ENCODE data around the gene SLX4IP. TPM values are rescaled to one million over a fixed set of nuclear protein-coding genes. Genes with fewer than 3 reads are reported as not detected.
A peak's percentile ranks its signal among the peaks of the same experiment; 100 is the strongest.

The SLX4IP gene
- total RNA-seq, 1 donor from 2014 or later = 3.1 TPM

DNA sequence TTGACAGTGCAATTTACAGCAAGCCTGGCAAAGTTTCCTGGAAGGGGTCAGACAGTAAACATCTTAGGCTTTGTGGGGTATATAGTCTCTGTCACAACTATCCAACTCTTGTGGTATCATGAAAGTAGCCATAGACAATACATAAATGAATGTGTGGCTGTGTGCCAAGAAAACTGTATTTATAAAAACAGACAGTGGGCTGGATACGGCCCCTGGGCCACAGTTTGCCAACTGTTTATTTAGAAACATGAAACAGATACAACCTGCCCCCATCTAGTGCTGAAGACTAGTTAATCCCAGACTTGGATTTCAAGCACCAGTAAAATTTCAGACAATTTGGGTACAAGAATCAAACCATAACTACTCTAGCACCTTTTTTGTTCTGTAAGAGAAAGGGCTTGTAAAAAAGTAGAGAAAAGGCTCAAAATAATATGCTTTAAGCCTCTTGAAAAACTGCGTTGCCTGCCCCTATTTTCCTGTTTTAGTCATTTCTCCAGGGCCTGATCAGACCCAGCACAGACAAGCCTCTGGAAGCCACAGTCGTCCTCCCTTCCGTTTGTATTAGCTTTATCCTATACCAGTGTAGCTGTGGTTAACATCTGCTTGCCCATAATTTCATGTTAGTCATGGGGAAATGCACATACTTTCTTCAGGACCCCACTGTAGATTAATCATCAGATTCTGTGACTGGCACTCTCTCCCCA, 207.9 kb downstream of the SLX4IP start:
- Histone ChIP-seq H3K27me3 (ENCODE audit: low read depth) (no peaks in the 10 kb centered on the region), H3K4me1 (peaks cover 76% of the 10 kb centered on the region), H3K36me3 (peaks cover 98% of the 10 kb centered on the region), H3K9me3 (replicated peaks) (no peaks in the 10 kb centered on the region), H3K27ac (replicated peaks) (peak overlapping the region; percentile 16), H3K4me3 (no peak overlapping the region)
- TF ChIP-seq, protein P1, sequence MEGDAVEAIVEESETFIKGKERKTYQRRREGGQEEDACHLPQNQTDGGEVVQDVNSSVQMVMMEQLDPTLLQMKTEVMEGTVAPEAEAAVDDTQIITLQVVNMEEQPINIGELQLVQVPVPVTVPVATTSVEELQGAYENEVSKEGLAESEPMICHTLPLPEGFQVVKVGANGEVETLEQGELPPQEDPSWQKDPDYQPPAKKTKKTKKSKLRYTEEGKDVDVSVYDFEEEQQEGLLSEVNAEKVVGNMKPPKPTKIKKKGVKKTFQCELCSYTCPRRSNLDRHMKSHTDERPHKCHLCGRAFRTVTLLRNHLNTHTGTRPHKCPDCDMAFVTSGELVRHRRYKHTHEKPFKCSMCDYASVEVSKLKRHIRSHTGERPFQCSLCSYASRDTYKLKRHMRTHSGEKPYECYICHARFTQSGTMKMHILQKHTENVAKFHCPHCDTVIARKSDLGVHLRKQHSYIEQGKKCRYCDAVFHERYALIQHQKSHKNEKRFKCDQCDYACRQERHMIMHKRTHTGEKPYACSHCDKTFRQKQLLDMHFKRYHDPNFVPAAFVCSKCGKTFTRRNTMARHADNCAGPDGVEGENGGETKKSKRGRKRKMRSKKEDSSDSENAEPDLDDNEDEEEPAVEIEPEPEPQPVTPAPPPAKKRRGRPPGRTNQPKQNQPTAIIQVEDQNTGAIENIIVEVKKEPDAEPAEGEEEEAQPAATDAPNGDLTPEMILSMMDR (IDR thresholded peaks at IDR 0.05; ENCODE audit: borderline replicate concordance) = no peak
- intact Hi-C loops (cut with micrococcal nuclease) = no loop called here
- DNase-seq = no peak

DNA sequence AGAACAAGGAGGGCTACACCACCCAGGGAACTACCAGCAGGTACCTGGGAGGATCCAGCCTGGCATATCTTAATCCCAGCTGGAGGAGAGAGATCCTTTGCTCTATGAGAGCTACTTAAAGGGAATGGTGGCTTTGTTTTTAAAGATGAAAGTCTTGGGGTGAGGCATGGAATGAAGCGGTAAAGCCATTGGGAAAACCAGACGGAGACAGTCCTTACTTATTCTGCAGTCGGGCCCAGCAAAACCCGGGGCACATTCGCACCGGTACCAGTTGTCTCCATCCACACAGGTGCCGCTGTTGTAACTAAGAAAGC, 208.4 kb downstream of the SLX4IP start:
- TF ChIP-seq, protein P1 (IDR thresholded peaks at IDR 0.05; ENCODE audit: borderline replicate concordance) = no peak
- DNase-seq = no peak
- Histone ChIP-seq H3K4me1 (peaks cover 72% of the 10 kb centered on the region), H3K27me3 (ENCODE audit: low read depth) (no peaks in the 10 kb centered on the region), H3K36me3 (peaks cover 99% of the 10 kb centered on the region), H3K27ac (replicated peaks) (peak overlapping the region; percentile 16), H3K9me3 (replicated peaks) (no peaks in the 10 kb centered on the region), H3K4me3 (no peak overlapping the region)
- intact Hi-C loops (cut with micrococcal nuclease) = no loop called here

DNA sequence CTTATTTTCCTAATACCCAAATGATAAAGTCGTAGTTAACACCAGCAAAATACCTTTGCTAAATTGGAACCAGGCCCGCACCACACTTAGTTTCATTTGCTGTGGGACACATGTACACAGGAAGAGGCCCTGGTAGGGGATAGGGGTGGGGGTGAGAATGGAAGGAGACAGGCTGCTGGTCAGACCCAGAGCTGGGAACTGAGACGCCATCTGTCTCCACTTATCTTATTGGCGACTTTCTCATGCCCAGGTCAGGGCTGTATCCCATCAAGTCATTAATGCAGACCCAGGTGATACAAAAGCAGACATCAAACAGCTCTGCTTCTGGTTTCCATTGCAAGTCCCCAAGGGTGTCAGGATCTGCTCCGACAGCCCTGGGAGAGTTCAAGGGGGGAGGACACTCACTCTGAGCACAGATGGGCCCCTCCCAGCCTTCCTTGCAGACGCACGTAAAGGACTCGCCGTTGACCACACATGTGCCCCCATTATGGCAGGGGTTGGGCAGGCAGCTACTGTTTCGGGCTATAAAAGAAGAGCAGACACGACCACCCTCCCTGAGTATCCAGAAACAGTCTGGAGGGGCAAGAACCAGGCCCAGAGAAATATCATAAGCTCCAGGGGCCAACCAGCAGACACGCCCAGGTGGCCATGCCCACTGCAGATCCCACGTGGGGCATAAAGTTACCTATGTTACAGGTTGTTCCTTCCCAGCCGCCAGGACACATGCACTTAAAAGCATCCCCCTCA, 209.5 kb downstream of the SLX4IP start:
- H3K4me1 ChIP-seq = peaks cover 69% of the 10 kb centered on the region
- intact Hi-C loops (cut with micrococcal nuclease) = no loop called here
- peak overlapping the region; percentile 71 for H3K27ac ChIP-seq (replicated peaks)
- no peaks in the 10 kb centered on the region for H3K27me3 ChIP-seq (ENCODE audit: low read depth)
- DNase-seq = no peak
- TF ChIP-seq, protein P1 (IDR thresholded peaks at IDR 0.05; ENCODE audit: borderline replicate concordance) = no peak
- H3K36me3 ChIP-seq = peaks cover 99% of the 10 kb centered on the region
- H3K9me3 ChIP-seq (replicated peaks) = no peaks in the 10 kb centered on the region
- no peak overlapping the region for H3K4me3 ChIP-seq

DNA sequence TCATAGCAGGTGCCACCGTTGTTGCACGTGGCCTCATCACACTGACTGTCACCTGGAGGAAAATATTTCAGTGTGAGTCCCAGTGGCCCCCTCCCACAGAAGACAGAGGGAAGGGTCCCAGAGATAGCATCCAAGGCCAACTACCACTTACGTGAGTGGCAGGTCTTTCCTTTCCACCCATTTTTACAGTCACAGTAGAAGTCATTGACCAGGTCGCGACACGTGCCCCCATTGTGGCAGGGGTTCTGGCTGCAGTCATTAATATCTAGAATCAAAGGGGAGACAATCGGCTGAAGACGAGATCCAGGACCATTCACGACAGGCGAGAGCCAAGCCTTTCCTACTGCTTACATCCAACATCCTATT, 210.1 kb downstream of the SLX4IP start:
- Histone ChIP-seq H3K27ac (replicated peaks) (peak overlapping the region; percentile 71), H3K4me1 (peaks cover 69% of the 10 kb centered on the region), H3K27me3 (ENCODE audit: low read depth) (no peaks in the 10 kb centered on the region), H3K4me3 (no peak overlapping the region), H3K36me3 (peaks cover 99% of the 10 kb centered on the region), H3K9me3 (replicated peaks) (no peaks in the 10 kb centered on the region)
- intact Hi-C loops (cut with micrococcal nuclease) = no loop called here
- TF ChIP-seq, protein P1 (IDR thresholded peaks at IDR 0.05; ENCODE audit: borderline replicate concordance) = no peak
- no peak for DNase-seq

DNA sequence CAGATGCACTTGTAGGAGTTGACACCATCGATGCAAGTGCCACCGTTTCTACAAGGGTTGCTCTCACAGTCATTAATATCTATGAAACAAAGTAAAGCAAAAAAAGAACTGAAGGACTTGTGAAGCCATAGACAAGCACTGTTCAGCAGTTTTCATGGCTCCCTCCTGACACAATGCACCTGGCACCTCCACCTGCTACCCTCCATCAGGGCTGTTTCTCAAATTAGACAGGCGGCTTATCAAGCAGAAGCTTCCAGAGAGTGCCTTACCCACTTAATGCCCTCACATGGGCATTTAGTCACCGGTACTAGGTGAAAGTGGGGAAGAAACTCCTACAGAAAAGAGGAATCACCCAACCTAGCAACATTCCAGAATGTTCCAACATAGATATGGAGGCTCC, 210.9 kb downstream of the SLX4IP start:
- H3K4me3 ChIP-seq = no peak overlapping the region
- peak overlapping the region; percentile 71 for H3K27ac ChIP-seq (replicated peaks)
- TF ChIP-seq, protein P1 (IDR thresholded peaks at IDR 0.05; ENCODE audit: borderline replicate concordance) = no peak

More for the DNA sequence above, 210.9 kb downstream of the SLX4IP start:
- Histone ChIP-seq H3K27me3 (ENCODE audit: low read depth) (no peaks in the 10 kb centered on the region), H3K4me1 (peaks cover 69% of the 10 kb centered on the region), H3K36me3 (peaks cover 99% of the 10 kb centered on the region), H3K9me3 (replicated peaks) (no peaks in the 10 kb centered on the region)
- DNase-seq = no peak
- intact Hi-C loops (cut with micrococcal nuclease) = no loop called here

Data from left ventricle myocardium inferior (tissue), 1 donor.